GM23338 (cell line): ENCODE data around the gene CDC42BPG. TPM values are rescaled to one million over a fixed set of nuclear protein-coding genes. Genes with fewer than 3 reads are reported as not detected.
"Not testable (repeated sequence)": the region's sequence is repeated elsewhere in the genome, so short reads cannot be mapped to it uniquely, and the experiment has no call there.

ENCODE experiments used
- ATAC-seq: fragments of 200-7000 bp; cut with Tn5 transposase; 3 replicates; pipeline ENCODE4 v1.9.1; 2020
- DNase-seq: peaks from one replicate; pipeline ENCODE4 v3.0.0-alpha.2; 2015; ENCODE audit warnings: low spot score
- H2AFZ ChIP-seq: fragments of 200-600 bp; sonication (generic); 2 replicates; pipeline ENCODE4 v1.8.0; 2016; ENCODE audit warnings: antibody characterized with exemption, mild to moderate bottlenecking, moderate library complexity
- H3F3A ChIP-seq: fragments of 200-600 bp; sonication (generic); replicated peaks from 2 replicates; pipeline ENCODE4 v1.8.0; 2017; ENCODE audit warnings: antibody characterized with exemption, mixed run types, low read depth
- H3K27ac ChIP-seq: fragments of 200-600 bp; sonication (generic); 2 replicates; pipeline ENCODE4 v1.6.1; 2016; ENCODE audit warnings: low read depth
- H3K27me3 ChIP-seq: fragments of 200-600 bp; sonication (generic); 2 replicates; pipeline ENCODE4 v1.8.0; 2016; ENCODE audit warnings: mild to moderate bottlenecking, mixed run types, moderate library complexity; ENCODE audit not compliant: insufficient read depth
- H3K36me3 ChIP-seq: fragments of 200-600 bp; sonication (generic); 2 replicates; pipeline ENCODE4 v1.8.0; 2016; ENCODE audit warnings: mild to moderate bottlenecking; ENCODE audit not compliant: insufficient read depth
- H3K4me1 ChIP-seq: fragments of 200-600 bp; sonication (generic); 2 replicates; pipeline ENCODE4 v1.8.0; 2016; ENCODE audit warnings: mild to moderate bottlenecking, moderate library complexity; ENCODE audit not compliant: insufficient read depth
- H3K4me2 ChIP-seq: fragments of 200-600 bp; sonication (generic); 2 replicates; pipeline ENCODE4 v1.7.1; 2017; ENCODE audit warnings: mixed run types
- H3K4me3 ChIP-seq: fragments of 200-600 bp; sonication (generic); 2 replicates; pipeline ENCODE4 v1.6.1; 2016; ENCODE audit warnings: mixed run types
- H3K79me2 ChIP-seq: fragments of 200-600 bp; sonication (generic); replicated peaks from 2 replicates; pipeline ENCODE4 v1.8.0; 2017; ENCODE audit warnings: mild to moderate bottlenecking; ENCODE audit not compliant: insufficient read depth
- H3K9me2 ChIP-seq: fragments of 200-600 bp; sonication (generic); 2 replicates; pipeline ENCODE4 v1.8.0; 2017; ENCODE audit not compliant: insufficient read depth
- H4K20me1 ChIP-seq: fragments of 200-600 bp; sonication (generic); replicated peaks from 2 replicates; pipeline ENCODE4 v1.8.0; 2017; ENCODE audit warnings: mild to moderate bottlenecking; ENCODE audit not compliant: insufficient read depth
- H3K27ac Mint-ChIP-seq: 2 replicates; pipeline ENCODE4 v1.8.0; 2020; ENCODE audit warnings: inconsistent platforms, mild to moderate bottlenecking, moderate library complexity, mixed read lengths
- H3K27me3 Mint-ChIP-seq: 3 replicates; pipeline ENCODE4 v1.8.0; 2022; ENCODE audit warnings: low read depth, mild to moderate bottlenecking, moderate library complexity, mixed read lengths, inconsistent platforms; ENCODE audit not compliant: insufficient read depth, poor library complexity
- H3K36me3 Mint-ChIP-seq: 3 replicates; pipeline ENCODE4 v1.8.0; 2021; ENCODE audit warnings: low read depth, mild to moderate bottlenecking, inconsistent platforms, moderate library complexity, mixed read lengths
- H3K4me1 Mint-ChIP-seq: 3 replicates; pipeline ENCODE4 v1.8.0; 2020; ENCODE audit warnings: mild to moderate bottlenecking, inconsistent platforms, mixed read lengths
- H3K4me3 Mint-ChIP-seq: 3 replicates; pipeline ENCODE4 v1.8.0; 2021; ENCODE audit warnings: moderate library complexity, mild to moderate bottlenecking, inconsistent platforms, mixed read lengths
- H3K9me3 Mint-ChIP-seq: 3 replicates; pipeline ENCODE4 v1.8.0; 2020; ENCODE audit warnings: moderate library complexity, mild to moderate bottlenecking, inconsistent platforms, mixed read lengths
- JUNB ChIP-seq: IDR thresholded peaks from one replicate; pipeline ENCODE4 v1.6.1; 2016; ENCODE audit warnings: antibody characterized with exemption; ENCODE audit not compliant: unreplicated experiment
- NANOG ChIP-seq: IDR thresholded peaks from 2 replicates; pipeline ENCODE4 v1.6.1; 2016; ENCODE audit warnings: antibody characterized with exemption, borderline replicate concordance
- polyA plus RNA-seq: library from polyadenylated mRNA; unstranded; fragments of >200 nt; fragmentation: Nextera tagmentation; extraction: Ambion mirVana; gene quantifications from 2 replicates; pipeline ENCODE4 v1.2.1, GENCODE V29; 2016
- total RNA-seq: library from RNA; depleted of rRNA; stranded (reverse); fragments of >200 nt; shearing (Covaris generic); gene quantifications from 2 replicates; pipeline ENCODE4 v1.2.3, GENCODE V29; 2014
- TF ChIP-seq, protein P1 (sequence below): IDR thresholded peaks from 2 replicates; pipeline ENCODE4 v1.6.1; 2016; ENCODE audit warnings: antibody characterized with exemption
- TF ChIP-seq, protein P2 (sequence below), 2 experiments: fragments of 200-600 bp in 1 of 2; sonication (generic) in 1 of 2; conservative IDR thresholded peaks; 2 replicates each; pipeline versions ENCODE4 v1.5.1 to v1.6.1; 2016 to 2017; ENCODE audit warnings: antibody characterized with exemption in 2 of 2, low read depth in 2 of 2, mild to moderate bottlenecking in 2 of 2, moderate library complexity in 1 of 2

Gene CDC42BPG
- total and polyA plus RNA-seq, 2 experiments from 2014 or later, result 2.3 to 11.6 TPM

DNA sequence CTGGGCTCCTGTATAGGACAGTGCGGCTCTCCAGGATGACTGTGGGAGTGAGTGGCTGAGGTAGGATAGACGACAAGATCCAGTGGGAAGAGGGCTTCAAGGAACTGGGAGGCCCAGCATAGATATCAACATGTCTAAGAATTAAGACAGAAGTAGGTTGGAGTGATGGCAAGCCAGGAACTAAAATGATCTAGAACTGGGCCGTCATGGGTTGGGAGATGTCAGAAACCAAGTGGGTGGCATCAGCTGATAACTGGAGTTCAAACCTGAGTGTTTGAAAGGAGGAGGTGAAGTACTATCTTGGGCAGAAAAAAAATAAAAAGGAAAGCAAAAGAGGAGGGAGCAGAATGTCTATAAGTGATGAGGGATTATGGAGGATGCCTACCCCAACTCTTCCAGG is 27.0 kb downstream of the CDC42BPG start:
- no peak for DNase-seq
- Mint-ChIP-seq H3K36me3 (no peaks in the 10 kb centered on the region), H3K9me3 (no peaks in the 10 kb centered on the region), H3K4me1 (no peaks in the 10 kb centered on the region), H3K27me3 (peaks cover 10% of the 10 kb centered on the region), H3K27ac (no peak overlapping the region), H3K4me3 (no peak overlapping the region; the same call in 2 of the 3 replicates)
- Histone ChIP-seq H2AFZ (no peak overlapping the region), H3K4me3 (no peak overlapping the region), H4K20me1 (no peaks in the 10 kb centered on the region), H3K27ac (no peak overlapping the region), H3K27me3 (no peaks in the 10 kb centered on the region), H3K79me2 (no peaks in the 10 kb centered on the region), H3K4me1 (no peaks in the 10 kb centered on the region), H3K9me2 (no peaks in the 10 kb centered on the region), H3K4me2 (no peak overlapping the region), H3F3A (no peaks in the 10 kb centered on the region), H3K36me3 (no peaks in the 10 kb centered on the region)
- TF ChIP-seq, protein P1, sequence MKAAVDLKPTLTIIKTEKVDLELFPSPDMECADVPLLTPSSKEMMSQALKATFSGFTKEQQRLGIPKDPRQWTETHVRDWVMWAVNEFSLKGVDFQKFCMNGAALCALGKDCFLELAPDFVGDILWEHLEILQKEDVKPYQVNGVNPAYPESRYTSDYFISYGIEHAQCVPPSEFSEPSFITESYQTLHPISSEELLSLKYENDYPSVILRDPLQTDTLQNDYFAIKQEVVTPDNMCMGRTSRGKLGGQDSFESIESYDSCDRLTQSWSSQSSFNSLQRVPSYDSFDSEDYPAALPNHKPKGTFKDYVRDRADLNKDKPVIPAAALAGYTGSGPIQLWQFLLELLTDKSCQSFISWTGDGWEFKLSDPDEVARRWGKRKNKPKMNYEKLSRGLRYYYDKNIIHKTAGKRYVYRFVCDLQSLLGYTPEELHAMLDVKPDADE, result no peak
- TF ChIP-seq NANOG (no peak), JUNB (no peak)
- ATAC-seq, result no peak

DNA sequence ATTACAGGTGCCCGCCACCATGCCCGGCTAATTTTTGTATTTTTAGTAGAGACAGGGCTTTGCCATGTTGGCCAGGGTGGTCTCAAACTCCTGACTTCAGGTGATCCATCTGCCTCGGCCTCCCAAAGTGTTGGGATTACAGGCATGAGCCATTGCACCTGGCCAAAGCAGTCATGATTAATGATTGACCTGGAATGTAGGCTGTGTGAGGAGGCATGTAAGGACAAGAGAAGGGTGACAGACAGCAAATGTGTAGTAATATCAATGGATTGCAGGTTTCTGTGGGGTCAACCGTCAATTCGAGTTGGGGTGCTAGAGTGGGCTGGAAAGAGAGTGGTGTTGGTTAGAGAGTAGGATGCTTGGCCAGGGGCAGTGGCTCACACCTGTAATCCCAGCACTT is 29.0 kb downstream of the CDC42BPG start:
- H3K36me3 Mint-ChIP-seq, DNase-seq, H3K27ac ChIP-seq, H3K4me1 ChIP-seq, H3K27me3 Mint-ChIP-seq, H3K27ac Mint-ChIP-seq, H3F3A ChIP-seq, H3K4me1 Mint-ChIP-seq, H3K4me2 ChIP-seq, H3K9me3 Mint-ChIP-seq, H4K20me1 ChIP-seq, H3K27me3 ChIP-seq, H3K4me3 ChIP-seq, H3K79me2 ChIP-seq, H3K4me3 Mint-ChIP-seq, H3K9me2 ChIP-seq, H2AFZ ChIP-seq, H3K36me3 ChIP-seq, ATAC-seq: not testable (repeated sequence)

DNA sequence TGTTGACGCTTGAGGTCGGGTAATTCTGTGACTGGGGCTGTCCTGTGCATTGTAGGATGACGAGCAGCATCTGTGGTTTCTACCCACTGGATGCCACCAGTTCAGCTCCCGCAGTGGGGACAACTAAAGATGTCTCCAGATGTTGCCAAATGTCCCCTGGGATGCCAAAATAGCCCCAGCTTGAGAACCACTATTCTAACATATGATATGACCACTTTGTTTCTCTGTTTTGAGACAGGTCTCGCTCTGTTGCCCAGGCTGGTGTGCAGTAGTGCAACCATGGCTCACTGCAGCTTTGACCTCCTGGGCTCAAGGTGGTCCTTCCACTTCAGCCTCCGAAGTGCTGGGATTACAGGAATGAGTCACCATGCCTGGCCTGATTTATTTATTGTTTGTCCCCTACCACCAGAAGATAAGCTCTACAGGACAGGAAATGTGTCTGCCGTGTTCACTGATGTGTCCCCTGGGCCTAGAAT is 29.7 kb downstream of the CDC42BPG start:
- no peak overlapping the region for H3K4me3 ChIP-seq
- H3K9me2 ChIP-seq, result no peaks in the 10 kb centered on the region
- no peaks in the 10 kb centered on the region; the same call in 2 of the 3 replicates for H3K9me3 Mint-ChIP-seq
- no peaks in the 10 kb centered on the region for H3F3A ChIP-seq
- no peaks in the 10 kb centered on the region for H3K79me2 ChIP-seq
- TF ChIP-seq, protein P1, result no peak
- TF ChIP-seq, protein P2, sequence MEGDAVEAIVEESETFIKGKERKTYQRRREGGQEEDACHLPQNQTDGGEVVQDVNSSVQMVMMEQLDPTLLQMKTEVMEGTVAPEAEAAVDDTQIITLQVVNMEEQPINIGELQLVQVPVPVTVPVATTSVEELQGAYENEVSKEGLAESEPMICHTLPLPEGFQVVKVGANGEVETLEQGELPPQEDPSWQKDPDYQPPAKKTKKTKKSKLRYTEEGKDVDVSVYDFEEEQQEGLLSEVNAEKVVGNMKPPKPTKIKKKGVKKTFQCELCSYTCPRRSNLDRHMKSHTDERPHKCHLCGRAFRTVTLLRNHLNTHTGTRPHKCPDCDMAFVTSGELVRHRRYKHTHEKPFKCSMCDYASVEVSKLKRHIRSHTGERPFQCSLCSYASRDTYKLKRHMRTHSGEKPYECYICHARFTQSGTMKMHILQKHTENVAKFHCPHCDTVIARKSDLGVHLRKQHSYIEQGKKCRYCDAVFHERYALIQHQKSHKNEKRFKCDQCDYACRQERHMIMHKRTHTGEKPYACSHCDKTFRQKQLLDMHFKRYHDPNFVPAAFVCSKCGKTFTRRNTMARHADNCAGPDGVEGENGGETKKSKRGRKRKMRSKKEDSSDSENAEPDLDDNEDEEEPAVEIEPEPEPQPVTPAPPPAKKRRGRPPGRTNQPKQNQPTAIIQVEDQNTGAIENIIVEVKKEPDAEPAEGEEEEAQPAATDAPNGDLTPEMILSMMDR (conservative IDR thresholded peaks at IDR 0.05; ENCODE audit: low read depth in 2 of 2), result no peak
- H3K27me3 Mint-ChIP-seq, result peaks cover 12% of the 10 kb centered on the region
- H3K4me1 ChIP-seq, result no peaks in the 10 kb centered on the region
- no peak overlapping the region for H3K4me2 ChIP-seq
- ATAC-seq, result no peak
- DNase-seq, result no peak
- no peaks in the 10 kb centered on the region for H3K27me3 ChIP-seq
- H3K27ac ChIP-seq, result no peak overlapping the region
- no peaks in the 10 kb centered on the region for H4K20me1 ChIP-seq
- H3K36me3 ChIP-seq, result no peaks in the 10 kb centered on the region
- H2AFZ ChIP-seq, result no peak overlapping the region
- no peaks in the 10 kb centered on the region for H3K36me3 Mint-ChIP-seq
- H3K27ac Mint-ChIP-seq, result no peak overlapping the region
- no peaks in the 10 kb centered on the region for H3K4me1 Mint-ChIP-seq
- H3K4me3 Mint-ChIP-seq, result no peak overlapping the region
